IMR-90 (cell line): ENCODE measurements around the gene SRD5A3. TPM values are rescaled to one million over a fixed set of nuclear protein-coding genes. Genes with fewer than 3 reads are reported as not detected.

Experiments used
- ATAC-seq: fragments of 200-7000 bp; cut with Tn5 transposase; 2 replicates; pipeline ENCODE4 v1.9.1; 2020; ENCODE audit warnings: low read depth, mild to moderate bottlenecking, moderate library complexity
- BruUV-seq: library from RNA; stranded (reverse); fragments of 400-500 nt; replicated peaks from 2 replicates; lab custom pipeline; 2021; lab: Mats Ljungman, UMichigan
- CTCF ChIA-PET: fragments of 300-600 bp; formaldehyde crosslinking; extraction: SDS; loops from one replicate; lab custom pipeline; 2021; ENCODE audit warnings: antibody characterized with exemption; lab: Yijun Ruan, JAX
- POLR2A ChIA-PET: fragments of 300-600 bp; sonication (Branson Sonifier 250); formaldehyde crosslinking; loops from one replicate; lab custom pipeline; 2022; ENCODE audit warnings: antibody characterized with exemption; ENCODE audit not compliant: unreplicated experiment; lab: Charles Lee
- DNase-seq: peaks from one replicate; pipeline ENCODE4 v3.0.0; 2013
- H2AFZ ChIP-seq: replicated peaks from 2 replicates; pipeline ENCODE3; 2013; ENCODE audit warnings: low read length, mild to moderate bottlenecking; ENCODE audit not compliant: poor library complexity
- H2AK5ac ChIP-seq: 2 replicates; pipeline ENCODE4 v1.6.1; 2013; ENCODE audit warnings: low read depth, low read length, inconsistent platforms
- H2AK9ac ChIP-seq: replicated peaks from 2 replicates; pipeline ENCODE3; 2013; ENCODE audit warnings: mild to moderate bottlenecking, low read depth, low read length, moderate library complexity; ENCODE audit not compliant: poor library complexity
- H2BK120ac ChIP-seq: 2 replicates; pipeline ENCODE4 v1.6.1; 2013; ENCODE audit warnings: low read depth, low read length, inconsistent platforms
- H2BK15ac ChIP-seq: 3 replicates; pipeline ENCODE4 v1.6.1; 2013; ENCODE audit warnings: low read depth, low read length, inconsistent platforms
- H2BK20ac ChIP-seq: 2 replicates; pipeline ENCODE4 v1.6.1; 2013; ENCODE audit warnings: low read depth, mild to moderate bottlenecking, inconsistent platforms, low read length, moderate library complexity
- H2BK5ac ChIP-seq: 2 replicates; pipeline ENCODE4 v1.6.1; 2013; ENCODE audit warnings: mild to moderate bottlenecking, low read depth, low read length, inconsistent platforms; ENCODE audit not compliant: poor library complexity, severe bottlenecking
- H3K14ac ChIP-seq: replicated peaks from 2 replicates; pipeline ENCODE4 v1.6.1; 2013; ENCODE audit warnings: low read depth, low read length, inconsistent platforms
- H3K18ac ChIP-seq: 2 replicates; pipeline ENCODE4 v1.6.1; 2013; ENCODE audit warnings: low read depth, low read length, control low read depth
- H3K23ac ChIP-seq: 2 replicates; pipeline ENCODE4 v1.6.1; 2013; ENCODE audit warnings: low read depth, low read length, inconsistent platforms
- H3K27ac ChIP-seq: 2 replicates; pipeline ENCODE4 v1.5.1; 2013; ENCODE audit warnings: mild to moderate bottlenecking, control low read depth, low read length; ENCODE audit not compliant: insufficient read depth
- H3K27me3 ChIP-seq: 2 replicates; pipeline ENCODE4 v1.6.1; 2013; ENCODE audit warnings: low read length; ENCODE audit not compliant: control insufficient read depth, insufficient read depth
- H3K36me3 ChIP-seq: 2 replicates; pipeline ENCODE4 v1.6.1; 2013; ENCODE audit warnings: low read length, mixed read lengths; ENCODE audit not compliant: control insufficient read depth, insufficient read depth
- H3K4ac ChIP-seq: 2 replicates; pipeline ENCODE4 v1.6.1; 2013; ENCODE audit warnings: low read depth, low read length, inconsistent platforms
- H3K4me1 ChIP-seq: 2 replicates; pipeline ENCODE4 v1.6.1; 2013; ENCODE audit warnings: low read length, mixed read lengths; ENCODE audit not compliant: control insufficient read depth, insufficient read depth
- H3K4me2 ChIP-seq: 2 replicates; pipeline ENCODE4 v1.6.1; 2013; ENCODE audit warnings: low read depth, mild to moderate bottlenecking, control low read depth, low read length, moderate library complexity
- H3K4me3 ChIP-seq: 2 replicates; pipeline ENCODE4 v1.5.1; 2013; ENCODE audit warnings: low read depth, mild to moderate bottlenecking, control low read depth, low read length, moderate library complexity; ENCODE audit not compliant: insufficient read depth
- H3K56ac ChIP-seq: 2 replicates; pipeline ENCODE4 v1.6.1; 2013; ENCODE audit warnings: low read length, inconsistent platforms; ENCODE audit not compliant: insufficient read depth; ENCODE audit errors: extremely low read depth
- H3K79me1 ChIP-seq, 2 experiments: 2 replicates each; pipeline ENCODE4 v1.6.1; 2013; ENCODE audit warnings: low read length in 2 of 2, inconsistent platforms in 1 of 2, low read depth in 1 of 2
- H3K9ac ChIP-seq: 2 replicates; pipeline ENCODE4 v1.6.1; 2013; ENCODE audit warnings: low read depth, low read length, control low read depth
- H3K9me1 ChIP-seq: 2 replicates; pipeline ENCODE4 v1.6.1; 2013; ENCODE audit warnings: low read length, inconsistent platforms; ENCODE audit not compliant: insufficient read depth
- H3K9me3 ChIP-seq: 2 replicates; pipeline ENCODE4 v1.6.1; 2013; ENCODE audit warnings: low read length; ENCODE audit not compliant: control insufficient read depth, insufficient read depth
- H4K20me1 ChIP-seq: 2 replicates; pipeline ENCODE4 v1.6.1; 2013; ENCODE audit warnings: low read length, inconsistent platforms; ENCODE audit not compliant: insufficient read depth
- H4K5ac ChIP-seq: 2 replicates; pipeline ENCODE4 v1.6.1; 2013; ENCODE audit warnings: mild to moderate bottlenecking, low read depth, low read length, control low read depth
- H4K8ac ChIP-seq, 2 experiments: 2 replicates each; pipeline ENCODE4 v1.6.1; 2013; ENCODE audit warnings: low read depth in 2 of 2, low read length in 2 of 2, control low read depth in 1 of 2, inconsistent platforms in 1 of 2
- H4K91ac ChIP-seq: 2 replicates; pipeline ENCODE4 v1.6.1; 2013; ENCODE audit warnings: low read depth, low read length, inconsistent platforms; ENCODE audit not compliant: insufficient read depth
- BHLHE40 ChIP-seq: fragments of 150-350 bp; IDR thresholded peaks from 2 replicates; pipeline ENCODE4 v1.6.1; 2016; ENCODE audit warnings: mild to moderate bottlenecking, low read depth, low read length
- FOS ChIP-seq: fragments of 150-350 bp; IDR thresholded peaks from 2 replicates; pipeline ENCODE4 v1.6.1; 2016; ENCODE audit warnings: low read depth, low read length
- WGBS, 2 experiments: methylation state at CpG; one replicate each; pipeline versions ENCODE4 v1.1.5 to v1.1.7; 2013; ENCODE audit warnings: missing lambda C conversion rate in 2 of 2; ENCODE audit not compliant: insufficient read length in 1 of 2; ENCODE audit errors: extremely low coverage in 2 of 2; 5-methylcytosine and 5-hydroxymethylcytosine counted together
- dilution Hi-C: fragments of 300-500 bp; cut with HindIII; formaldehyde crosslinking; loops from one replicate; pipeline ENCODE4 v1.14.3; 2018; ENCODE audit warnings: low sequenced_read_pairs; ENCODE audit not compliant: unreplicated experiment
- in situ Hi-C: fragments of 300-500 bp; cut with MboI; formaldehyde crosslinking; loops from 3 replicates; pipeline ENCODE4 v1.14.3; 2019; ENCODE audit warnings: low sequenced_read_pairs, inconsistent platforms, mixed read lengths
- intact Hi-C: fragments of 100-400 bp; cut with micrococcal nuclease; formaldehyde crosslinking; loops from 2 replicates; pipeline ENCODE4 v1.10.0; 2022
- polyA plus RNA-seq, 3 experiments: library from polyadenylated mRNA; depleted of rRNA; stranded (reverse); fragments of >200 nt; gene quantifications; 2 replicates each; pipeline ENCODE4 v1.2.3, GENCODE V29; 2012; ENCODE audit warnings: low replicate concordance in 1 of 3
- total RNA-seq: library from RNA; depleted of rRNA; stranded (reverse); fragments of >200 nt; gene quantifications from 2 replicates; pipeline ENCODE4 v1.2.3, GENCODE V29; 2012

Gene SRD5A3
- total and polyA plus RNA-seq, 2 of the 4 experiments (the other 2 are of a cell fraction) = 5.6 to 6.8 TPM

- Histone ChIP-seq H3K4ac (peak overlapping the region; percentile 64), H4K20me1 (no peaks in the 10 kb centered on the region), H3K4me1 (peaks cover 10% of the 10 kb centered on the region), H3K14ac (0 out of 2 replicates have a peak overlapping the region, but pooled peaks have one; percentile 70), H2BK15ac (no peak overlapping the region), H3K18ac (peak overlapping the region; percentile 32; the same call in 1 of the 2 replicates), H2AK5ac (no peak overlapping the region), H4K5ac (no peak overlapping the region), H4K91ac (no peak overlapping the region), H3K56ac (no peak overlapping the region), H3K36me3 (no peaks in the 10 kb centered on the region), H2BK120ac (no peak overlapping the region), H3K27me3 (no peaks in the 10 kb centered on the region), H3K23ac (no peak overlapping the region), H3K9ac (no peak overlapping the region), H3K79me1 (peaks cover 0 to 20% of the 10 kb centered on the region in 2 experiments; a peak in 2 of 4 replicates), H2AK9ac (no peak overlapping the region), H2AFZ (no peak overlapping the region), H3K9me3 (no peaks in the 10 kb centered on the region), H2BK20ac (no peak overlapping the region), H2BK5ac (no peak overlapping the region), H4K8ac (no peak overlapping the region), H3K4me2 (no peak overlapping the region), H3K9me1 (peaks cover 11% of the 10 kb centered on the region), H3K27ac (no peak overlapping the region), H3K4me3 (no peak overlapping the region)
- BruUV-seq = no TSS peak
- DNase-seq (peak; percentile 44), ATAC-seq (peak; percentile 82)
- ChIA-PET CTCF (no interaction called here), POLR2A (no interaction called here)
- no CpG with 5 or more reads among the region's 5 CpGs for WGBS, 2 experiments
- intact Hi-C loops = no loop called here
- dilution Hi-C loops = no loop called here
- in situ Hi-C loops = no loop called here
- TF ChIP-seq FOS (peak; percentile 57), BHLHE40 (no peak)
Observed at GRCh38 chr4:55356991-55357461, 11.0 kb downstream of the SRD5A3 start.
